NT2/D1 (cell line): Measurements from ENCODE around the gene PABPC3.

Source experiments
- YY1 ChIP-seq: IDR thresholded peaks from 2 replicates; pipeline ENCODE4 v1.6.1; 2011; ENCODE audit not compliant: insufficient read length, insufficient read depth
- ZNF274 ChIP-seq: IDR thresholded peaks from 2 replicates; pipeline ENCODE4 v1.6.1; 2011; ENCODE audit warnings: mild to moderate bottlenecking, low read depth, low read length

- TF ChIP-seq ZNF274 (no peak), YY1 (no peak)
These were observed 26.7 kb upstream of the PABPC3 start for GRCh38 chr13:25069236-25069635.
